GM18909 (cell line): ENCODE results near the gene MACROD2.

Experiments
- ATAC-seq: cut with Tn5 transposase; IDR thresholded peaks from one replicate; pipeline ENCODE4 v1.9.1; 2021; ENCODE audit warnings: mild to moderate bottlenecking; ENCODE audit not compliant: unreplicated experiment, poor library complexity

Gene MACROD2

GRCh38 chr20:15387228-15387627 is 1391.9 kb downstream of the MACROD2 start:
- no peak for ATAC-seq

GRCh38 chr20:15395457-15395856 is 1400.1 kb downstream of the MACROD2 start:
- no peak for ATAC-seq

DNA sequence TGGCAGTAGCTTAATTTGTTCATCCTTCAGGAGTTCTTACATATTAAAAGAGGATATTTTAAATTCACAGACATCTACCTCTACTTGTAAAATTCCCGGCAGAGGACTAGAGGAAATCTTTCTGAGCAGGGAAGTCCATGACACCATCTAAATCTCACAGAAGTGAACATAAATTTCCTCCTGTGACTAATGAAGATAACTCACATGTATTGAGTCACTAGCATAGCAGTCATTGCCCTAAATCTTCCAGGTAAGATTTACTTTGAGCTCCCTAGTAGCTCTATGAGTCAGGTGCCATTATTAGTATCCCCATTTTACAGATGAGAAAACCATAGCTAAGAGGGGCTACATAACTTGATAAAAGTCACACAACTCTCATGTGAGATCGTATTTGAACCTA is 1400.7 kb downstream of the MACROD2 start:
- no peak for ATAC-seq

- no peak for ATAC-seq
Observed at GRCh38 chr20:15396900-15397299, 1401.6 kb downstream of the MACROD2 start.

GRCh38 chr20:15399781-15400180 is 1404.5 kb downstream of the MACROD2 start:
- no peak for ATAC-seq

GRCh38 chr20:15406072-15406471 is 1410.8 kb downstream of the MACROD2 start:
- no peak for ATAC-seq

GRCh38 chr20:15411781-15412180 is 1416.5 kb downstream of the MACROD2 start:
- no peak for ATAC-seq

DNA sequence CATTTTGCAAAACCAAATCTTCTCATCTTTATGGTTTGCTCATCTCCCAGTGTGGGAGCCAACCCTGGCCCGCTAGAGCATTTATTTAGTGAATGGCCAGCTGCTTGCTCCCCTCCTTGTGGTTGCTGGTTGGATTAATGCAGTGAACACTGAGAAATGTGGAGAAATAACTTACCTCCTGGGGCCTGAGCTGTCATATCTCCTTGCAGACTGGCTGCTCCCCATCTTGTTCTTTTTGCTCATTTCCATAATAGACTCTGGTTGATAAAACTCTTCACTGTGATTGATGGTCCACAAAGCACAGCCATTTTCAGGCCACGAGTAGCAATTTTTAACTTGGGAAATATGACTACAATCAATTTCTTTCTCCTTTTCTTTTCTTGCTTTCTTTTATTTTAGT is 1420.6 kb downstream of the MACROD2 start:
- ATAC-seq, result no peak

GRCh38 chr20:15419856-15420255 is 1424.5 kb downstream of the MACROD2 start:
- ATAC-seq, result no peak

DNA sequence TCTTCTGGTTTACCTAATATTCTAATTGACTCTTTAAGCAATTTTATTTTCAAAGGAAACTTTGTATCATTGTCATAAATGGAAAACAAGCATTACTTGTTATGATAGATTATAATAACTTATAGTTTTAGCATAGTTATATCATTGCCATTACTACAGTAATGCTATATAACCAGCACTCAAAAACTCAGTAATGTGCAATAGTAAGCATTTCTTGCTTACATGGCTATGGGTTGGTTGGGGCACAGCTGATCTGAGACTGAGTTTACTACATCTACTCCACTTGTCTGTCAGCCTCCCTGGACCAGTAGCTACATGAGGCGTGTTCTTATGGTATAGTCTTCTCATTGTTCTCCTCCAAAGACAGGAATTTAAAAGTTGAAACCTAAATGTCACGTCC is 1427.7 kb downstream of the MACROD2 start:
- no peak for ATAC-seq

DNA sequence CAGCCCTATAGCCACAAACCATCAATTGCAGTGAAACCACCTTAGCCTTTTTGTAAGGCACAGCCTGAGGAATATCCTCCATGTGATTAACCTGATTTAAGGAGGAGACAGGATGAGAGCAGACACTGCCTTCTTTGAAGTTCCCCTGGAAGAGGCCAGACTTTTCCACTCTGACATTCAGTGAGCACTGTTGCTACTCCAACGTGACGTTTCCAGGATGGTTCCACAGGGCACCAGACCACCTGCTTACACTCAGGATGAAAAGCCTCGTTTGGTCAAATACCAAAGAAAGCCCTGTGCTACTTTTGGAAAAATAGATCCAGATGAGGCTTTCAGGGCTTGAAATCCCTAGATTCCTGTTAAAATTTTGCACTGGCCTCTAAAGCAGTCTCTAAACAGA is 1444.2 kb downstream of the MACROD2 start:
- no peak for ATAC-seq

- ATAC-seq, result no peak
Observed at GRCh38 chr20:15440049-15440820, 1444.9 kb downstream of the MACROD2 start.

DNA sequence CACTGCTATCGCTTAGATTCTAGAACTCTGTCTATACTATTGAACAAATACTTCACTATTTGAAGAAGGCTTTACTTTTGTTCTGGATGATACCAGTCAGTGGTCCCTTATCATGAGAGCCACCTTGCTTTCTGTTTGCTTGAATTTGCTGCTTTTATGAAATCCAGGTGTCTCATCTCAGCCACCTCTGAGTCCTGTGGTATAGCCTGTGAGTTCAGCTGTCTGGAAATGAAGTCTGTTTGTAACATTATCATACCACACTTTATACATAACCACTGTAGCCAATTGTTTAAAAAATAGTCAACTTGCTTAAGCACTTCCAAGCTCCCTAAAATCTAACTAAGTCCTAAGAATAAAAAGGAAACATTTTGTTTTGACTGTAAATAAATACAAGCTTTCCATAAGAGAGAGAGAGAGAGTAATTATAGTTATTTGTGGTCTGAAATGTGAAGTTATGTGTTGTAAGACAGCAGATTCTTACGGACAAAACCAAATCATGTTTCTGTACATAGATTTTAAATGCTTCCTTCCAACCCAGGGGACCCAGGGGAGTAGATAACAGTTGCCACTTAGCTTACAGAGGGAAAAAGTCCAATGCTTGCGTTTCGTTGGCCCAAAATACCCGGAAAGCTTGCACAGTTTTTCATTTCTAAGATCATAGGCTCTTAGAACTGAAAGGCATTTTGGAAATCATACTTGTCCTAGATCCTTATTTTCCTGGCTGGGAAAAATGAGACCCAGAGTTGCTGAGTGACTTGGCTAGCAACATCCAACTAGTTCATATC is 1449.9 kb downstream of the MACROD2 start:
- ATAC-seq, result no peak

- no peak for ATAC-seq
Observed at GRCh38 chr20:15446373-15446772, 1451.1 kb downstream of the MACROD2 start.

GRCh38 chr20:15447549-15447948 is 1452.2 kb downstream of the MACROD2 start:
- no peak for ATAC-seq

- no peak for ATAC-seq
Observed at GRCh38 chr20:15449061-15449460, 1453.7 kb downstream of the MACROD2 start.

DNA sequence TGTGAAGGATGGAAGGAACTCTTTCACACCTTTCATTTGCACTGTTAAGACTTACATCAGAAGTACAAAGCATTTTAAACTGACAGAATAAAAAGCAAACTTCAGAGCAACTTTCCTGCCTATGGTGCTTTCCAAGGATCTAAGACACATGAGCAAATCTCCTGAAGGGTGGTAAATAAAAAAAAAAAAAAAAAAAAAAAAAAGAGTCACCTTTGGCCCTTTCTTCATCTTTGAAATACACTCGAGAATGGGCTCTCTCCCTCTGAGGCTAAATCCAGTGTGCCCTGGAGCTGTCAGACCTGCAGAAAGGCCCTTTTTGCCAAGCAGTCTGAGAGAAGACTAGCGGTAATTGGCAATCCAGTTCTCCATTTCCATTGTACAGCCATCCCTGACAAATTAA is 1455.9 kb downstream of the MACROD2 start:
- no peak for ATAC-seq

DNA sequence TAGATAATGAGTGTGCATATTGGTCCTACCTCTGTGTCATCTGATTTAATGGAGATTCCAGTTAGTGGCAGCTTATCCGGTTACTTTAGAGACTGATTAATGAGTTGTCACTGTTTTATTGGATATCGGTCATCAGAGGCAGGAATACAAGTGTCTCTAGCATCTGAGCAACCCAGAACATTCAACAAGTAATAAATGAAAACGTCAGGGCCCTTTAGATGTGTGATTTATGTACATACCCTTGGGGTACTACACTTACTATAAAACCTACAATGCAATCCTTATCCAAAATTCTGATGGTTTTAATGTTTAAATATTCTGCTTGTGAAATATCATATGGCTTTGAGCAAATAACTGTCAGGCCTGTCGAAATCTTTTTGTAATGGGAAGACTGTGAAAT is 1460.0 kb downstream of the MACROD2 start:
- ATAC-seq, result no peak

DNA sequence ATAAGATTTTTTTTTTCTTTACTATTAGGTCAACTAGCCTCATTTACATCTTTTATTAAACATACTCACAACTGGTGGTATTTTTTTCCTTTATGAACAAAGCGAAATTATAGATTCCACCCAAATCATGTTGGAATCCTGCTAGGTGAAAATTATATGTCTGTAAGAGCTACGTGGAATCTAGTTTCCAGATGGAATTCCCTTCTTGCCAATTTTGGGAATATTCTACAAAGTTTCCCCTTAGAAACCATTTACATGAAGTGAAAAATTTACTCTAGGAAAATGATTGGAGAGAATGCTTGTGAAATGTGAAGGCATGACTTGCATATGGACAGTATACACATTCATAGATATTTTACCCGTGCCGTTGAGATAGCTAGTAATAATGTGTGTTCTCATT is 1466.6 kb downstream of the MACROD2 start:
- ATAC-seq, result no peak

DNA sequence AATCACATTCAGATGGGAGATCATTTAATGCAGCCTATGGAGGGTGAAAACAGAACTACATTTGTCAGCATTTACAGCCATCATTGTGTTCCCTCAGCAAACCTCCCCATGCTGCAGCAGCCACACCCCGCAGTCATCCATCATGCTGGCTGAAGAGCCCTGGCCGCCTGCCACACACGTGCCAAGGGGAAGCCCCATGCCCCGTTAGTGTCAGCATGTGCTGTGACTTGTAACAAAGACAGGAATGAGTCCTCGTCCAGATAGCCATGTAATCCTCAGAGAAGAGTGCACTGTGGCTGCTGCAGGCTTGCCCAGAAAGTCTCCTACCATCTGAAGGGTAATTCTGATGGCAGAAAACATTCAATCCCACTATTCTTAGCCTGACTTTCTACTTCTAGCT is 1480.2 kb downstream of the MACROD2 start:
- no peak for ATAC-seq

- ATAC-seq, result no peak
Observed at GRCh38 chr20:15476186-15476585, 1480.9 kb downstream of the MACROD2 start.

- ATAC-seq, result no peak
Observed at GRCh38 chr20:15476781-15477180, 1481.5 kb downstream of the MACROD2 start.
